PC-9 (cell line): ENCODE results near the gene CCDC192. TPM values are rescaled to one million over a fixed set of nuclear protein-coding genes. Genes with fewer than 3 reads are reported as not detected.
A peak's percentile ranks its signal among the peaks of the same experiment; 100 is the strongest.

Source experiments
- BruUV-seq: library from RNA; stranded (reverse); fragments of 400-500 nt; replicated peaks from 2 replicates; lab custom pipeline; 2021; lab: Mats Ljungman, UMichigan
- CTCF ChIA-PET: fragments of 300-600 bp; sonication (Branson Sonifier 250); formaldehyde crosslinking; loops from one replicate; lab custom pipeline; 2022; ENCODE audit warnings: antibody characterized with exemption; lab: Charles Lee
- POLR2A ChIA-PET: fragments of 300-600 bp; sonication (Branson Sonifier 250); formaldehyde crosslinking; loops from one replicate; lab custom pipeline; 2022; ENCODE audit warnings: antibody characterized with exemption; ENCODE audit not compliant: unreplicated experiment; lab: Charles Lee
- DNase-seq, 2 experiments: peaks; one replicate each; pipeline versions ENCODE4 v3.0.0 to v3.0.0-alpha.2; 2015 to 2022; ENCODE audit warnings: mixed read lengths in 1 of 2
- H2AFZ ChIP-seq: fragments of 200-600 bp; sonication (generic); 2 replicates; pipeline ENCODE4 v1.8.1; 2017; ENCODE audit warnings: antibody characterized with exemption
- H3F3A ChIP-seq: fragments of 200-600 bp; sonication (generic); 2 replicates; pipeline ENCODE4 v1.8.1; 2017; ENCODE audit warnings: antibody characterized with exemption, mild to moderate bottlenecking, low read depth; ENCODE audit not compliant: insufficient read depth
- H3K27ac ChIP-seq: fragments of 200-600 bp; sonication (generic); 2 replicates; pipeline ENCODE4 v1.6.1; 2016; ENCODE audit warnings: mixed run types
- H3K27me3 ChIP-seq: fragments of 200-600 bp; sonication (generic); 2 replicates; pipeline ENCODE4 v1.6.1; 2016; ENCODE audit warnings: low read depth, mixed run types; ENCODE audit not compliant: insufficient read depth
- H3K36me3 ChIP-seq: fragments of 200-600 bp; sonication (generic); 2 replicates; pipeline ENCODE4 v1.6.1; 2016; ENCODE audit warnings: low read depth, mixed run types
- H3K4me1 ChIP-seq: fragments of 200-600 bp; sonication (generic); replicated peaks from 2 replicates; pipeline ENCODE4 v1.6.1; 2016; ENCODE audit warnings: mixed run types; ENCODE audit not compliant: insufficient read depth
- H3K4me2 ChIP-seq: fragments of 200-600 bp; sonication (generic); 2 replicates; pipeline ENCODE4 v1.6.1; 2017; ENCODE audit warnings: mixed run types
- H3K4me3 ChIP-seq: fragments of 200-600 bp; sonication (generic); 2 replicates; pipeline ENCODE4 v1.6.1; 2016; ENCODE audit warnings: mixed run types
- H3K79me2 ChIP-seq: fragments of 200-600 bp; sonication (generic); 2 replicates; pipeline ENCODE4 v1.6.1; 2017; ENCODE audit warnings: low read depth, mixed run types
- H3K9me2 ChIP-seq: fragments of 200-600 bp; sonication (generic); 2 replicates; pipeline ENCODE4 v1.8.1; 2017; ENCODE audit warnings: mild to moderate bottlenecking; ENCODE audit not compliant: insufficient read depth
- H3K9me3 ChIP-seq: fragments of 200-600 bp; sonication (generic); 2 replicates; pipeline ENCODE4 v1.8.1; 2016; ENCODE audit warnings: low read depth; ENCODE audit not compliant: insufficient read depth
- H4K20me1 ChIP-seq: fragments of 200-600 bp; sonication (generic); 2 replicates; pipeline ENCODE4 v1.8.1; 2017; ENCODE audit not compliant: insufficient read depth
- EZH2 ChIP-seq: fragments of 200-600 bp; sonication (generic); IDR thresholded peaks from 2 replicates; pipeline ENCODE4 v1.8.0; 2017; ENCODE audit warnings: antibody characterized with exemption, low read depth
- intact Hi-C: fragments of 100-400 bp; cut with micrococcal nuclease; formaldehyde crosslinking; loops from one replicate; pipeline ENCODE4 v1.10.0; 2022; ENCODE audit not compliant: unreplicated experiment
- total RNA-seq: library from RNA; stranded (reverse); gene quantifications from 2 replicates; pipeline ENCODE4 v1.2.3, GENCODE V29; 2021
- TF ChIP-seq, protein P1 (sequence below): fragments of 200-600 bp; sonication (generic); conservative IDR thresholded peaks from 2 replicates; pipeline ENCODE4 v1.6.1; 2017; ENCODE audit warnings: mixed run types, antibody characterized with exemption, mild to moderate bottlenecking, moderate library complexity

The CCDC192 gene
- total RNA-seq, 1 experiment from 2014 or later, result not detected

DNA sequence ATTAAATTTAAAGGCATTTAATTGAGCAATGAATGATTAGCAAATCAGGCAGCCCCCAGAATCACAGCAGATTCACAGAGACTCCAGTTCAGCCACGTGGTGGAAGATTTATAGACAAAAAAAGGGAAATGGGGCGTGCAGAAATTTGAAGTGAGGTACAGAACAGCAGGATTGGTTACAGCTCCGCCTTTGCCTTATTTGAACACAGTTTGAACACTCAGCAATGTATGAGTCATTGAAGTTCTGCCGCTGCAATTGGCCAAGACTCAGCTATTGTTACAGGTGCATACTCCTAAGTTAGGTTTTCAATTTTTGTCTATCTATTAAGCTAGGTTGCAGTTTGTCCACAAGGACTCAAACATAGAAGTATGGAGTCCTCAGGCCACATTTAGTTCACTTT lies 222.7 kb downstream of the CCDC192 start:
- Histone ChIP-seq H2AFZ (no peak overlapping the region), H4K20me1 (no peaks in the 10 kb centered on the region), H3K27me3 (no peaks in the 10 kb centered on the region), H3K27ac (no peak overlapping the region), H3F3A (peaks cover 13% of the 10 kb centered on the region; the same call in 1 of the 2 replicates), H3K79me2 (no peaks in the 10 kb centered on the region), H3K4me2 (no peak overlapping the region), H3K36me3 (no peaks in the 10 kb centered on the region), H3K4me1 (peaks cover 22% of the 10 kb centered on the region), H3K9me3 (no peaks in the 10 kb centered on the region; the same call in 1 of the 2 replicates), H3K4me3 (no peak overlapping the region), H3K9me2 (no peaks in the 10 kb centered on the region)
- CTCF ChIA-PET, result no interaction called here
- no TSS peak for BruUV-seq
- POLR2A ChIA-PET, result interaction anchor here (0.5 kb wide), 1 partner anchor 884 kb away, joined by 4 read pairs; no protein-coding TSS in a partner anchor
- TF ChIP-seq, protein P1, sequence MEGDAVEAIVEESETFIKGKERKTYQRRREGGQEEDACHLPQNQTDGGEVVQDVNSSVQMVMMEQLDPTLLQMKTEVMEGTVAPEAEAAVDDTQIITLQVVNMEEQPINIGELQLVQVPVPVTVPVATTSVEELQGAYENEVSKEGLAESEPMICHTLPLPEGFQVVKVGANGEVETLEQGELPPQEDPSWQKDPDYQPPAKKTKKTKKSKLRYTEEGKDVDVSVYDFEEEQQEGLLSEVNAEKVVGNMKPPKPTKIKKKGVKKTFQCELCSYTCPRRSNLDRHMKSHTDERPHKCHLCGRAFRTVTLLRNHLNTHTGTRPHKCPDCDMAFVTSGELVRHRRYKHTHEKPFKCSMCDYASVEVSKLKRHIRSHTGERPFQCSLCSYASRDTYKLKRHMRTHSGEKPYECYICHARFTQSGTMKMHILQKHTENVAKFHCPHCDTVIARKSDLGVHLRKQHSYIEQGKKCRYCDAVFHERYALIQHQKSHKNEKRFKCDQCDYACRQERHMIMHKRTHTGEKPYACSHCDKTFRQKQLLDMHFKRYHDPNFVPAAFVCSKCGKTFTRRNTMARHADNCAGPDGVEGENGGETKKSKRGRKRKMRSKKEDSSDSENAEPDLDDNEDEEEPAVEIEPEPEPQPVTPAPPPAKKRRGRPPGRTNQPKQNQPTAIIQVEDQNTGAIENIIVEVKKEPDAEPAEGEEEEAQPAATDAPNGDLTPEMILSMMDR, result no peak
- no peak for TF ChIP-seq EZH2
- intact Hi-C loops, result no loop called here
- peak in 1 of 2 experiments; percentile 37 for DNase-seq

DNA sequence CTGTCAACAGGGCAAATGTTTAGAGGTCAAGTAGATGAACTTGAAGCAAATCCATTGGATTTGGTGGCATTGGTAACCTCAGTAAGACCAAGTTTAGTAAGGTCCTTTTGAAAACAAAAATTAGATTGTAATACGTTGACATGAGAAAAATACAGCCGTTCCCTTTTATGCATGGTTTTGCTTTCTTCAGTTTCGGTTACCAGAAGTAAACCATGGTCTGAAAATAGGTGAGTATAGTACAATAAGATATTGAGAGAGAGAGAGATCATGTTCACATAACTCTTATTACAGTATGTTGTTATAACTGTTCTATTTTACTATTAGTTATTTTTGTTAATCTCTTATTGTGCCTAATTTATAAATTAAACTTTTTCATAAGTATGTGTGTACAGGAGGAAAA lies 223.8 kb downstream of the CCDC192 start:
- intact Hi-C loops, result no loop called here
- no peak for TF ChIP-seq EZH2
- TF ChIP-seq, protein P1, result no peak
- H3K36me3 ChIP-seq, result no peaks in the 10 kb centered on the region
- H3K4me3 ChIP-seq, result no peak overlapping the region
- no peaks in the 10 kb centered on the region for H3K27me3 ChIP-seq
- ChIA-PET CTCF (interaction anchor here (0.7 kb wide), 1 partner anchor 55 kb away, joined by 3 read pairs; no protein-coding TSS in a partner anchor), POLR2A (no interaction called here)
- no peaks in the 10 kb centered on the region for H3K9me2 ChIP-seq
- no peak overlapping the region for H3K4me2 ChIP-seq
- H3K27ac ChIP-seq, result no peak overlapping the region
- H4K20me1 ChIP-seq, result no peaks in the 10 kb centered on the region
- peaks cover 13% of the 10 kb centered on the region; the same call in 1 of the 2 replicates for H3F3A ChIP-seq
- H3K4me1 ChIP-seq, result peaks cover 25% of the 10 kb centered on the region
- no TSS peak for BruUV-seq
- no peak for DNase-seq
- no peak overlapping the region for H2AFZ ChIP-seq
- H3K9me3 ChIP-seq, result no peaks in the 10 kb centered on the region; the same call in 1 of the 2 replicates
- H3K79me2 ChIP-seq, result no peaks in the 10 kb centered on the region

DNA sequence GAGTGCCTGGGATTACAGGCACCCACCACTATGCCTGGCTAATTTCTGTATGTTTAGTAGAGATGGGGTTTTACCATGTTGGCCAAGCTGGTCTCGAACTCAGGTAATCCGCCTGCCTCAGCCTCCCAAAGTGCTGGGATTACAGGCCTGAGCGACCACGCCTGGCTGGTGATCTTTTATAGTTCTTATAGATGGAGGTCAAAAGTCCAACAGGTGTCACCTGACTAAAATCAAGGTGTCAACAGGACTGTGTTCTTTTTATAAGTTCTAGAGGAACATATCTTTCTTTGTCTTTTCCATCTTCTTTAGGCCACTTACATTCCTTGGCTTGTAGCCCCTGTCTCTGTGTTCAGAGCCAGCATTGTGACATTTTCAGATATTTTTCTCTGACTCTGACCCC lies 224.9 kb downstream of the CCDC192 start:
- Histone ChIP-seq H3K27ac (no peak overlapping the region), H3K9me2 (no peaks in the 10 kb centered on the region), H2AFZ (no peak overlapping the region), H3K79me2 (no peaks in the 10 kb centered on the region), H3K27me3 (no peaks in the 10 kb centered on the region), H3K4me3 (no peak overlapping the region), H3K4me2 (no peak overlapping the region), H3K4me1 (peaks cover 25% of the 10 kb centered on the region), H3K9me3 (no peaks in the 10 kb centered on the region; the same call in 1 of the 2 replicates), H4K20me1 (no peaks in the 10 kb centered on the region), H3F3A (peaks cover 13% of the 10 kb centered on the region; the same call in 1 of the 2 replicates), H3K36me3 (no peaks in the 10 kb centered on the region)
- BruUV-seq, result no TSS peak
- POLR2A ChIA-PET, result interaction anchor here (0.6 kb wide), 2 partner anchors 27 to 52 kb away, joined by 3 to 6 read pairs; no protein-coding TSS in a partner anchor
- intact Hi-C loops, result no loop called here
- no peak for DNase-seq
- CTCF ChIA-PET, result no interaction called here
- TF ChIP-seq EZH2, result no peak
- TF ChIP-seq, protein P1, result no peak
